Measurements from ENCODE around the gene FAM131A. TPM values are rescaled to one million over a fixed set of nuclear protein-coding genes. Genes with fewer than 3 reads are reported as not detected.

Gene FAM131A
- polyA plus RNA-seq: 141 and 154 TPM in 2 replicates
- 103 and 117 TPM in 2 replicates for polyA minus RNA-seq

GRCh38 chr3:184337399-184337714, at the start of gene FAM131A:
Gene FAM131A, plus strand, starts transcription at chr3:184337600. Its CDS starts 31 bp downstream, at chr3:184337631.
- TF ChIP-seq EP300 (conservative IDR thresholded peaks at IDR 0.05; ENCODE audit: poor library complexity, severe bottlenecking) (no peak), TAF1 (IDR thresholded peaks at IDR 0.05; ENCODE audit: low read depth) (no peak), MXI1 (conservative IDR thresholded peaks at IDR 0.05; ENCODE audit: poor library complexity, severe bottlenecking) (no peak), RAD21 (conservative IDR thresholded peaks at IDR 0.05) (no peak), EZH2 (IDR thresholded peaks at IDR 0.05; ENCODE audit: borderline replicate concordance, insufficient read depth, low read length, poor library complexity, severe bottlenecking) (no peak), POLR2AphosphoS5 (IDR thresholded peaks at IDR 0.05) (no peak), SMC3 (conservative IDR thresholded peaks at IDR 0.05; ENCODE audit: poor library complexity) (no peak), REST (IDR thresholded peaks at IDR 0.05; ENCODE audit: borderline replicate concordance) (no peak), CTCF (IDR thresholded peaks at IDR 0.05; ENCODE audit: poor library complexity, severe bottlenecking) (no peak)
- H3K9me3 ChIP-seq (ENCODE audit: low read length): no peaks in the 10 kb centered on the region
- H3K79me2 ChIP-seq (replicated peaks; ENCODE audit: insufficient read depth, low read length): peaks cover 37% of the 10 kb centered on the region
- H3K27ac ChIP-seq (ENCODE audit: low read length): peak within 1 kb of the TSS; percentile 99
- peak within 1 kb of the TSS; percentile 98 for H3K9ac ChIP-seq (ENCODE audit: low read length)
- no peaks in the 10 kb centered on the region for H3K9me2 ChIP-seq (ENCODE audit: insufficient read depth, low read length)
- H4K20me1 ChIP-seq (ENCODE audit: insufficient read depth): no peaks in the 10 kb centered on the region
- H3K4me2 ChIP-seq (ENCODE audit: low read length): peak within 1 kb of the TSS; percentile 94
- peaks cover 10% of the 10 kb centered on the region for H3F3A ChIP-seq (ENCODE audit: insufficient read depth, low read length, poor library complexity, severe bottlenecking)
- H2AFZ ChIP-seq (ENCODE audit: low read depth, low read length): no peak within 1 kb of the TSS
- no peaks in the 10 kb centered on the region for H3K27me3 ChIP-seq (ENCODE audit: insufficient read depth, low read depth, low read length)
- H3K36me3 ChIP-seq (ENCODE audit: insufficient read depth, low read length): no peaks in the 10 kb centered on the region
- H3K4me3 ChIP-seq (ENCODE audit: low read length): peak within 1 kb of the TSS; percentile 95

GRCh38 chr3:184289426-184289938, 47.9 kb upstream of the FAM131A start:
- Histone ChIP-seq H3K9me3 (ENCODE audit: low read length) (no peaks in the 10 kb centered on the region), H3K9ac (ENCODE audit: low read length) (no peak overlapping the region), H3K36me3 (ENCODE audit: insufficient read depth, low read length) (no peaks in the 10 kb centered on the region), H3K4me2 (ENCODE audit: low read length) (no peak overlapping the region), H3K79me2 (replicated peaks; ENCODE audit: insufficient read depth, low read length) (no peaks in the 10 kb centered on the region), H3F3A (ENCODE audit: insufficient read depth, low read length, poor library complexity, severe bottlenecking) (no peaks in the 10 kb centered on the region), H3K27ac (ENCODE audit: low read length) (no peak overlapping the region), H4K20me1 (ENCODE audit: insufficient read depth) (no peaks in the 10 kb centered on the region), H2AFZ (ENCODE audit: low read depth, low read length) (no peak overlapping the region), H3K27me3 (ENCODE audit: insufficient read depth, low read depth, low read length) (no peaks in the 10 kb centered on the region), H3K4me3 (ENCODE audit: low read length) (no peak overlapping the region), H3K9me2 (ENCODE audit: insufficient read depth, low read length) (no peaks in the 10 kb centered on the region)
- TF ChIP-seq EP300 (conservative IDR thresholded peaks at IDR 0.05; ENCODE audit: poor library complexity, severe bottlenecking) (no peak), RAD21 (conservative IDR thresholded peaks at IDR 0.05) (peak; percentile 26), CTCF (IDR thresholded peaks at IDR 0.05; ENCODE audit: poor library complexity, severe bottlenecking) (peak; percentile 52), EZH2 (IDR thresholded peaks at IDR 0.05; ENCODE audit: borderline replicate concordance, insufficient read depth, low read length, poor library complexity, severe bottlenecking) (no peak)

Data from neural cell (in vitro differentiated cells).